HG03159 (cell line): ENCODE results near the gene DYNC1H1.

Source experiments
- ATAC-seq: cut with Tn5 transposase; IDR thresholded peaks from one replicate; pipeline ENCODE4 v1.9.1; 2021; ENCODE audit warnings: mild to moderate bottlenecking, moderate library complexity; ENCODE audit not compliant: unreplicated experiment

DYNC1H1 gene

GRCh38 chr14:101991352-101991751 lies 27.0 kb downstream of the DYNC1H1 start:
- no peak for ATAC-seq

- peak; percentile 84 for ATAC-seq
Measured at GRCh38 chr14:101992708-101993107, 28.3 kb downstream of the DYNC1H1 start.

GRCh38 chr14:101997429-101998336 lies 33.3 kb downstream of the DYNC1H1 start:
- ATAC-seq: no peak

GRCh38 chr14:102000902-102001301 lies 36.5 kb downstream of the DYNC1H1 start:
- no peak for ATAC-seq

- ATAC-seq: no peak
Measured at GRCh38 chr14:102005336-102005735, 41.0 kb downstream of the DYNC1H1 start.

GRCh38 chr14:102007916-102008418 lies 43.6 kb downstream of the DYNC1H1 start:
- ATAC-seq: no peak

GRCh38 chr14:102008891-102009290 lies 44.5 kb downstream of the DYNC1H1 start:
- no peak for ATAC-seq

- ATAC-seq: no peak
Measured at GRCh38 chr14:102011631-102012030, 47.3 kb downstream of the DYNC1H1 start.

- no peak for ATAC-seq
Measured at GRCh38 chr14:102012336-102012735, 48.0 kb downstream of the DYNC1H1 start.

GRCh38 chr14:102013669-102014200 lies 49.4 kb downstream of the DYNC1H1 start:
- ATAC-seq: no peak

- no peak for ATAC-seq
Measured at GRCh38 chr14:102015045-102015685, 50.8 kb downstream of the DYNC1H1 start.

GRCh38 chr14:102015771-102016170 lies 51.4 kb downstream of the DYNC1H1 start:
- ATAC-seq: no peak

- no peak for ATAC-seq
Measured at GRCh38 chr14:102016420-102017090, 52.2 kb downstream of the DYNC1H1 start.

GRCh38 chr14:102018251-102018650 lies 53.9 kb downstream of the DYNC1H1 start:
- ATAC-seq: no peak

- ATAC-seq: no peak
Measured at GRCh38 chr14:102019006-102019540, 54.7 kb downstream of the DYNC1H1 start.

GRCh38 chr14:102020058-102020971 lies 55.9 kb downstream of the DYNC1H1 start:
- ATAC-seq: no peak

- no peak for ATAC-seq
Measured at GRCh38 chr14:102026934-102027333, 62.6 kb downstream of the DYNC1H1 start.

GRCh38 chr14:102027951-102028350 lies 63.6 kb downstream of the DYNC1H1 start:
- ATAC-seq: no peak

GRCh38 chr14:102028733-102029132 lies 64.4 kb downstream of the DYNC1H1 start:
- no peak for ATAC-seq

GRCh38 chr14:102029956-102030355 lies 65.6 kb downstream of the DYNC1H1 start:
- ATAC-seq: no peak
